Stimulated activated CD8-positive, alpha-beta memory T cell treated with anti-CD3 and anti-CD28 coated beads, Interleukin-4, amount 100 ng/mL, for 48 hours (primary cell): ENCODE data around the gene MROH2A.

ENCODE experiments used
- DNase-seq: peaks from one replicate; pipeline ENCODE4 v3.0.0-alpha.2; 2020

The MROH2A gene

GRCh38 chr2:233801357-233802131 is 23.4 kb downstream of the MROH2A start:
- DNase-seq, result peak; percentile 36

GRCh38 chr2:233802132-233802815 is 24.1 kb downstream of the MROH2A start:
- DNase-seq, result peak; percentile 20

GRCh38 chr2:233803292-233803911 is 25.3 kb downstream of the MROH2A start:
- DNase-seq, result no peak

- peak; percentile 14 for DNase-seq
Observed at GRCh38 chr2:233803994-233804393, 25.9 kb downstream of the MROH2A start.

- DNase-seq, result peak; percentile 12
Observed at GRCh38 chr2:233807215-233807865, 29.2 kb downstream of the MROH2A start.

- DNase-seq, result peak; percentile 14
Observed at GRCh38 chr2:233807966-233808935, 30.1 kb downstream of the MROH2A start.

GRCh38 chr2:233810385-233810784 is 32.3 kb downstream of the MROH2A start:
- no peak for DNase-seq

GRCh38 chr2:233811087-233811486 is 33.0 kb downstream of the MROH2A start:
- DNase-seq, result peak; percentile 9

GRCh38 chr2:233811732-233812131 is 33.6 kb downstream of the MROH2A start:
- DNase-seq, result peak; percentile 10

- peak; percentile 3 for DNase-seq
Observed at GRCh38 chr2:233813236-233814055, 35.3 kb downstream of the MROH2A start.

GRCh38 chr2:233814056-233814835 is 36.1 kb downstream of the MROH2A start:
- peak; percentile 9 for DNase-seq

GRCh38 chr2:233815861-233816260 is 37.7 kb downstream of the MROH2A start:
- no peak for DNase-seq

- DNase-seq, result no peak
Observed at GRCh38 chr2:233816334-233816733, 38.2 kb downstream of the MROH2A start.

- peak; percentile 16 for DNase-seq
Observed at GRCh38 chr2:233816771-233817170, 38.6 kb downstream of the MROH2A start.

- DNase-seq, result peak; percentile 8
Observed at GRCh38 chr2:233817361-233817911, 39.3 kb downstream of the MROH2A start.

- DNase-seq, result peak; percentile 11
Observed at GRCh38 chr2:233817995-233818638, 40.0 kb downstream of the MROH2A start.

GRCh38 chr2:233818639-233819621 is 40.8 kb downstream of the MROH2A start:
- peak; percentile 9 for DNase-seq
